Epithelial cell of proximal tubule (primary cell): Measurements from ENCODE around the gene PIK3R5. TPM values are rescaled to one million over a fixed set of nuclear protein-coding genes. Genes with fewer than 3 reads are reported as not detected.

Experiments used
- DNase-seq: peaks from one replicate; pipeline ENCODE4 v3.0.0-alpha.2; 2011; ENCODE audit warnings: low read depth
- H3K4me3 ChIP-seq: 2 replicates; pipeline ENCODE4 v1.5.1; 2011; ENCODE audit warnings: low read depth, mild to moderate bottlenecking, low read length
- total RNA-seq: library from RNA; depleted of rRNA; stranded (reverse); fragments of >200 nt; gene quantifications from 2 replicates; pipeline ENCODE4 v1.2.3, GENCODE V29; 2015
- TF ChIP-seq, protein P1 (sequence below): conservative IDR thresholded peaks from 2 replicates; pipeline ENCODE4 v1.5.1; 2012; ENCODE audit warnings: low read depth, mild to moderate bottlenecking, low read length

Gene PIK3R5
- total RNA-seq, 1 donor from 2014 or later = 0.12 TPM

DNA sequence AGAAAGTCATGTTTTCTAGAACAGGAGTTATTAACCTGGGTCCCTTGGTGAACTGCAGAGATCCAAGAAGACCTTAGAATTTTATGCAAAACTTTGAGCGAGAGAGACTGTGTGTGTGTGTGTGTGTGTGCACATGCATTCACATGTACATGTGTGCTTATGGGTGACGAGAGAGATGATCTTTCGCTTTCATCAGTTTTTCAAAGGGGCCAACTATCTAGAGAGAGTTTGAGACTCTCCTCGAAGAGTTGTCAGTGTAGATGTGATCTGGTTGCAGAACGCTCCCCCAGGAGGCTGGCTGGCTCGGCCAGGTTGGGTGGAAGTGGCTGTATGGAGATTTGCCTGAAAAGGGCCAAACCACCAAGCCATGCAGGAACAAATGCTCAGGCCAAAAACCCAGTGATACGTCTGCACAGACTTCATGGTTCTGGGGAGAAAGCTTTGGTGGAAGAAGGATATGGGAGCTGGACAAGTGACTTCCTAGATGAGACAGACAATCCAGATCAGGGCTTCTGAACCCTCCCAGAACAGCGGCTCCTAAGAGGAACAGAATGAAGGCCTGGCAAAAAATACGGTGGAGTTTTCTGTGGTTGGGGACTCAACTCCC is 6.1 kb downstream of the PIK3R5 start:
- H3K4me3 ChIP-seq = no peak overlapping the region
- TF ChIP-seq, protein P1, sequence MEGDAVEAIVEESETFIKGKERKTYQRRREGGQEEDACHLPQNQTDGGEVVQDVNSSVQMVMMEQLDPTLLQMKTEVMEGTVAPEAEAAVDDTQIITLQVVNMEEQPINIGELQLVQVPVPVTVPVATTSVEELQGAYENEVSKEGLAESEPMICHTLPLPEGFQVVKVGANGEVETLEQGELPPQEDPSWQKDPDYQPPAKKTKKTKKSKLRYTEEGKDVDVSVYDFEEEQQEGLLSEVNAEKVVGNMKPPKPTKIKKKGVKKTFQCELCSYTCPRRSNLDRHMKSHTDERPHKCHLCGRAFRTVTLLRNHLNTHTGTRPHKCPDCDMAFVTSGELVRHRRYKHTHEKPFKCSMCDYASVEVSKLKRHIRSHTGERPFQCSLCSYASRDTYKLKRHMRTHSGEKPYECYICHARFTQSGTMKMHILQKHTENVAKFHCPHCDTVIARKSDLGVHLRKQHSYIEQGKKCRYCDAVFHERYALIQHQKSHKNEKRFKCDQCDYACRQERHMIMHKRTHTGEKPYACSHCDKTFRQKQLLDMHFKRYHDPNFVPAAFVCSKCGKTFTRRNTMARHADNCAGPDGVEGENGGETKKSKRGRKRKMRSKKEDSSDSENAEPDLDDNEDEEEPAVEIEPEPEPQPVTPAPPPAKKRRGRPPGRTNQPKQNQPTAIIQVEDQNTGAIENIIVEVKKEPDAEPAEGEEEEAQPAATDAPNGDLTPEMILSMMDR = no peak
- DNase-seq = no peak

DNA sequence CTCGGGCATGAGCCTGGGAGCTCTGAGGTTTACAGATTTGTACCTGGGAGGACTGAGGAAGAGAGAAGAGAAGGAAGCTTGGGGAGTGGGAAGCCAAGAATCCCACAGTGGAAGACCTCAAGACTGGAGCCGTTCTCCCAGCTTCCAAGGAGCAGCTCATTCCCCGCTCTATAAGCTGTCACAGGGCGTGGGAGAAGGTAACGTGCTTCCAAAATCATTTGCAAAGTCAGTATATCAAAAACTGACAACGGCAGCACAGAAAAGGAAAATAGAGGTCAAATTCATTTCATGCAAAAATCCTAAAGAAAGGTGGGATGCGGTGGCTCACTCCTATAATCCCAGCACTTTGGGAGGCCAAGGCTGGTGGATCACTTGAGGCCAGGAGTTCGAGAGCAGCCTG is 7.8 kb downstream of the PIK3R5 start:
- no peak overlapping the region for H3K4me3 ChIP-seq
- no peak for DNase-seq
- TF ChIP-seq, protein P1 = no peak

DNA sequence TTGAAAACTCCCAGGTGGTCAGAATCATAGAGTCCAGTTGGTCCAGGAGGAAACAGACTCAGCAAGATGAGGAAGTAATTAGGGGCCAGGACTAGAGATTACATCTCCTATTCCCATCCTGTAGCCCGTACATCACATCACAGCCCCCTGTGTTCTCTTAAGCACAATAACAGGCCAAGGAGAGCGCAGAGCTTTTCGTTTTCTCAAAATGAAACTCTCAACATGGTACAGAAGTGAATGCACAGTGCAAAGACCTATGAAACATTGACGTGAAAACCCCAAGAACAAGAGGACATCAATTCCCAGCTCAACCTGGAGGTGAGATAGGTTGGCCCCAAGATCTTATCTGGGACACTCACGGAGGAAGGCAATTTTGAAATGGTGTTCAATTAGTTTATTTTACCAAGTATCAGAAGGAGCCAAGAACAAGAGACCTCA is 9.0 kb downstream of the PIK3R5 start:
- no peak overlapping the region for H3K4me3 ChIP-seq
- TF ChIP-seq, protein P1 = no peak
- no peak for DNase-seq

DNA sequence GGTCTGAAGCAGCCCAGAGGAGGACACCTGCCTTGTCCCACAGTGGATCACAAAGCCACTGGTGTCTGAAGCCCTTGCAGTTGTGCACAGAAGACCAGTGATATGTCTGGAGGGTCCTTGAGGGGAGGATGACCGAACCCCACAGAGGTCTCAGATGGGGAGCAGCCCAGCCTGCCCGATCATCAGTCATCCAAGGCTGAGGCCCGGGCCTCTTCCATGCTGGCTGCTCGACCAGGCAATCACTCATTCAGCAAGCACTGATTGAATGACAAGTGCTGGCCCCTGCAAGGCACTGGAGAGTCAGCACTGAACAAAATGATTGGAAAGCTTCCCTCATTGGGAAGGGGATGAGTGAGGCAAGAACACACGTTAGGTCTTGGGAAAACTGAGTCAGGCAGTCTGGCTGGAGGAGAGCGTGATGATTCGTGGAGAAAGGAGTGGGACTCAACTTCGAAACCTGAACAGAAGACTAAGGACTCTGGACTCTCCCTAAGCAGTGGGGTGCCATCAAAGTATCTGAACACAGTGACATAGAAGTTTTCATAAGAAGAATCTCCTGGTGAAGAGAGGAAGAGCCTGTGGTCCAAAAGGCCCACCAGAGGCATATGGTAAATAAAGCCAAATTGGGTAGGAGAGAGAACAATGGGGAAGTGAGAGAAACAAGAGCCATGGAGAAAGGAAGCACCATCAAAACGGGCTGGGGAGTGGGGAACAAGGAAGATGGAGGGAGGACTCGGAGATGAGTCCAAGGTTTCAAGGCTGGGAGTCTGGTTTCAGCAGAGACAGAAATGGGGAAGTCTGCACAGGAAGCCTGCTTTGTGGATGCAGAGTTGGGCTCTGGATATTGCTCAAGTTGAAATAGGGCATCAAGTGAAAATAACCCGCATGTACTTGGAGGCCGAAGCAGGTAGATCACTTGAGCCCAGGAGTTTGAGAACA is 10.2 kb downstream of the PIK3R5 start:
- no peak overlapping the region for H3K4me3 ChIP-seq
- TF ChIP-seq, protein P1 = no peak
- no peak for DNase-seq

DNA sequence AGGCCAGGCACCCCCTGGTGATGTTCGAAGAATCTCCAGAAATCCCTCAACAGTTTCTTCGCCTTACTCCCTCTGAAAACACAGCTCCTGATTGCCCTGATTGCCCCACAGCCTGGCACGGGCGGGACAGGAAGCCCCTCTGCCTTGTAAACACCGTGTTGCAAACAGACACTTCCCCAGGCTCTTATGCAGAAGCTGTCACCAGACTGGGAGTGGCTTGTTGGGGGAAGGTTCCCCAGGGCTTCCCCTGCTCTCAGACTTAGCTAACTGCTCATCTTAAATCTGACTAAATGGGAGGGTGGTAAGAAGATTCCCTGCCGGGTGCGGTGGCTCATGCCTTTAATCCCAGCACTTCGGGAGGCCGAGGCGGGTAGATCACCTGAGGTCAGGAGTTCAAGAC is 11.2 kb downstream of the PIK3R5 start:
- TF ChIP-seq, protein P1 = no peak
- H3K4me3 ChIP-seq = no peak overlapping the region
- DNase-seq = no peak

DNA sequence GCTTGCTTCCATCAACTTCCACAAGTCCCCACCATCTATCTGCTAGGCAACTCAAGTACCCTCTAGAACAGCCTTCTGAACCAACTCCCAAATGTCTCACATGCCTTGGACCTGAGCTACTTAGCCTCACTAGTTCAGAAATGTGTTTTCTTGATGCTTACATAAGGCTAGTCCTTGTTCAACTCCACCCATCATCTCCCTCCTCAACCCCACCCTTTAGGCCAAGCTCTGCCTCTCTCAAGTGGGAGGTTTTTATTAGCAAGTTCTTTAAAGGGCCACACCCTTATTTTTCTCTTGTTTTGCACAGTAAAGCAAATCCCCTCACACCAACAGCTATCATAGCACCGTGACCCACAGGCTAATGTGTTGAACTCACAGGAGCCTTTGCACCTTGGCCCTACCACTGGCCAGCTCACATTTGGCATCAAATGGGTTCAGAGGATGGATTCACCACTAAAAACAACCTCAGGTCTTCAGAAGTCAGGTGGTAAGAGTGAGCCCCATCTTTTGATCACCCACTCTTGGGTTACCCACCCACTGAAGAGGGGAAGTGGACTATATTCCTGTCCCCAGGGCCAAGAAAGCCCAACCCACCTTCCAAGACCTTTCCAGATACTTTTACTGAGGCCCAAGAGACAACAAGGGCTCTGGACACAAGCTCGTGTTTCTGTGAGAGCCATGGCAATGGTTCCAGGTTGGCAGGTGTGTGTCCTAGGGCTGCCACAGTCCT is 12.2 kb downstream of the PIK3R5 start:
- DNase-seq = no peak
- TF ChIP-seq, protein P1 = no peak
- no peak overlapping the region for H3K4me3 ChIP-seq
